SK-N-SH (cell line): ENCODE measurements around the gene GZMA. TPM values are rescaled to one million over a fixed set of nuclear protein-coding genes. Genes with fewer than 3 reads are reported as not detected.
"Not testable (repeated sequence)": the region's sequence is repeated elsewhere in the genome, so short reads cannot be mapped to it uniquely, and the experiment has no call there.

ENCODE experiments used
- CTCF ChIA-PET: fragments of 300-600, 350-600 bp; formaldehyde crosslinking; extraction: SDS; loops from one replicate; lab custom pipeline; 2021; lab: Yijun Ruan, JAX
- POLR2A ChIA-PET: fragments of 350-600 bp; sonication (Branson Sonifier 250); formaldehyde crosslinking; extraction: SDS; loops from one replicate; lab custom pipeline; 2020; ENCODE audit warnings: antibody characterized with exemption, inconsistent platforms; lab: Yijun Ruan, JAX
- DNase-seq: peaks from one replicate; pipeline ENCODE4 v3.0.0; 2012
- H2AFZ ChIP-seq: fragments of 200-600 bp; sonication (generic); 2 replicates; pipeline ENCODE4 v1.8.1; 2016; ENCODE audit warnings: antibody characterized with exemption, mild to moderate bottlenecking, low read depth
- H3F3A ChIP-seq: fragments of 200-600 bp; sonication (generic); replicated peaks from 2 replicates; pipeline ENCODE3; 2016; ENCODE audit warnings: antibody characterized with exemption, mild to moderate bottlenecking; ENCODE audit not compliant: insufficient read depth
- H3K27ac ChIP-seq, 2 experiments: fragments of 200-500 bp in 1 of 2; fragments of 200-600 bp in 1 of 2; sonication (Bioruptor generic) in 1 of 2; sonication (generic), shearing (Covaris generic) in 1 of 2; 2 replicates each; pipeline versions ENCODE4 v1.5.1 to v1.6.1; 2014 to 2016; ENCODE audit warnings: low read depth in 2 of 2, inconsistent platforms in 1 of 2, low read length in 1 of 2, mild to moderate bottlenecking in 1 of 2, mixed read lengths in 1 of 2
- H3K27me3 ChIP-seq: fragments of 200-600 bp; sonication (generic), shearing (Covaris generic); 2 replicates; pipeline ENCODE4 v1.6.1; 2016; ENCODE audit warnings: mixed run types; ENCODE audit not compliant: insufficient read depth
- H3K36me3 ChIP-seq, 2 experiments: fragments of 200-500 bp in 1 of 2; fragments of 200-600 bp in 1 of 2; sonication (Bioruptor generic) in 1 of 2; sonication (generic) in 1 of 2; replicated peaks in 1 of 2; 2 replicates each; pipeline versions ENCODE3 to v1.5.1; 2014 to 2016; ENCODE audit warnings: low read length in 1 of 2, mild to moderate bottlenecking in 1 of 2; ENCODE audit not compliant: insufficient read depth in 2 of 2, control insufficient read depth in 1 of 2
- H3K4me1 ChIP-seq, 2 experiments: fragments of 200-500 bp in 1 of 2; fragments of 200-600 bp in 1 of 2; sonication (Bioruptor generic) in 1 of 2; sonication (generic), shearing (Covaris generic) in 1 of 2; 2 replicates each; pipeline versions ENCODE4 v1.5.1 to v1.6.1; 2014 to 2016; ENCODE audit warnings: low read depth in 1 of 2, low read length in 1 of 2, mixed run types in 1 of 2; ENCODE audit not compliant: insufficient read depth in 2 of 2, control insufficient read depth in 1 of 2
- H3K4me2 ChIP-seq: fragments of 200-600 bp; sonication (generic), shearing (Covaris generic); 2 replicates; pipeline ENCODE4 v1.6.1; 2017; ENCODE audit warnings: mixed run types
- H3K4me3 ChIP-seq, 2 experiments: fragments of 200-500 bp in 1 of 2; fragments of 200-600 bp in 1 of 2; sonication (Bioruptor generic) in 1 of 2; sonication (generic), shearing (Covaris generic) in 1 of 2; 2 replicates each; pipeline versions ENCODE4 v1.5.1 to v1.8.1; 2014 to 2016; ENCODE audit warnings: low read depth in 2 of 2, inconsistent platforms in 1 of 2, low read length in 1 of 2, mild to moderate bottlenecking in 1 of 2, mixed read lengths in 1 of 2, moderate library complexity in 1 of 2
- H3K79me2 ChIP-seq: fragments of 200-600 bp; sonication (generic); 2 replicates; pipeline ENCODE4 v1.8.1; 2017; ENCODE audit warnings: mild to moderate bottlenecking; ENCODE audit not compliant: insufficient read depth
- H3K9ac ChIP-seq: fragments of 200-600 bp; sonication (generic); 2 replicates; pipeline ENCODE4 v1.6.1; 2017; ENCODE audit warnings: mixed run types
- H3K9me2 ChIP-seq: fragments of 200-600 bp; sonication (generic); 2 replicates; pipeline ENCODE4 v1.6.1; 2017; ENCODE audit warnings: mixed run types
- H3K9me3 ChIP-seq: fragments of 200-600 bp; sonication (generic); 2 replicates; pipeline ENCODE4 v1.6.1; 2017; ENCODE audit warnings: mixed run types, mild to moderate bottlenecking, moderate library complexity
- H4K20me1 ChIP-seq: fragments of 200-600 bp; sonication (generic); 2 replicates; pipeline ENCODE4 v1.6.1; 2017; ENCODE audit warnings: mild to moderate bottlenecking, mixed run types; ENCODE audit not compliant: insufficient read depth
- CHD2 ChIP-seq: fragments of 150-350 bp; IDR thresholded peaks from 2 replicates; pipeline ENCODE4 v1.6.1; 2018; ENCODE audit warnings: low read length; ENCODE audit not compliant: partially characterized antibody
- EP300 ChIP-seq, 2 experiments: IDR thresholded peaks; 2 replicates each; pipeline versions ENCODE4 v1.4.0 to v1.6.1; 2012; ENCODE audit warnings: borderline replicate concordance in 1 of 2, low read depth in 1 of 2, low read length in 1 of 2
- FOXJ3 ChIP-seq: sonication (generic); formaldehyde crosslinking; IDR thresholded peaks from 2 replicates; pipeline ENCODE4 v1.5.1; 2020; ENCODE audit warnings: mild to moderate bottlenecking, missing genetic modification reagents
- FOXM1 ChIP-seq: IDR thresholded peaks from 2 replicates; pipeline ENCODE4 v1.4.0; 2012; ENCODE audit warnings: low read depth, mild to moderate bottlenecking
- MXI1 ChIP-seq: IDR thresholded peaks from 2 replicates; pipeline ENCODE4 v1.6.1; 2012; ENCODE audit warnings: mild to moderate bottlenecking, low read depth, low read length, improper control_type of control experiment
- POLR2AphosphoS5 ChIP-seq: IDR thresholded peaks from 2 replicates; pipeline ENCODE4 v1.6.1; 2012; ENCODE audit warnings: low read depth, low read length
- RAD21 ChIP-seq: IDR thresholded peaks from 2 replicates; pipeline ENCODE4 v1.6.1; 2012; ENCODE audit warnings: mild to moderate bottlenecking, low read length
- RFX5 ChIP-seq: IDR thresholded peaks from 2 replicates; pipeline ENCODE4 v1.6.1; 2012; ENCODE audit warnings: mild to moderate bottlenecking, improper control_type of control experiment, low read length
- RXRA ChIP-seq: IDR thresholded peaks from 2 replicates; pipeline ENCODE4 v1.4.0; 2012; ENCODE audit warnings: low read depth, mild to moderate bottlenecking, borderline replicate concordance
- SIN3A ChIP-seq: IDR thresholded peaks from 2 replicates; pipeline ENCODE4 v1.6.1; 2012; ENCODE audit warnings: low read depth, mild to moderate bottlenecking, low read length, moderate library complexity, borderline replicate concordance
- TCF12 ChIP-seq: IDR thresholded peaks from 2 replicates; pipeline ENCODE4 v1.4.0; 2012
- TEAD4 ChIP-seq: IDR thresholded peaks from 2 replicates; pipeline ENCODE4 v1.4.0; 2012; ENCODE audit warnings: mild to moderate bottlenecking, borderline replicate concordance; ENCODE audit not compliant: insufficient read depth
- WGBS: methylation state at CpG from one replicate; pipeline ENCODE4 v1.1.6; 2017; ENCODE audit warnings: low lambda C conversion rate; 5-methylcytosine and 5-hydroxymethylcytosine counted together
- polyA plus RNA-seq, 3 experiments: library from polyadenylated mRNA; depleted of rRNA; stranded (reverse); fragments of >200 nt; gene quantifications; 2 replicates each; pipeline ENCODE4 v1.2.3, GENCODE V29; 2012
- TF ChIP-seq, protein P1 (sequence below): IDR thresholded peaks from 2 replicates; pipeline ENCODE4 v1.4.0; 2012; ENCODE audit warnings: low read depth, borderline replicate concordance
- TF ChIP-seq, protein P2 (sequence below): fragments of 150-350 bp; IDR thresholded peaks from 2 replicates; pipeline ENCODE4 v1.6.1; 2017; ENCODE audit warnings: antibody characterized with exemption, low read length, low read depth, borderline replicate concordance
- TF ChIP-seq, protein P3 (sequence below): IDR thresholded peaks from 2 replicates; pipeline ENCODE4 v1.6.1; 2012; ENCODE audit warnings: mild to moderate bottlenecking, low read depth, low read length, moderate library complexity
- TF ChIP-seq, protein P4 (sequence below): IDR thresholded peaks from 2 replicates; pipeline ENCODE4; 2012
- TF ChIP-seq, protein P5 (sequence below): IDR thresholded peaks from 2 replicates; pipeline ENCODE4 v1.4.0; 2012; ENCODE audit warnings: low read depth

Gene GZMA
- polyA plus RNA-seq, 1 of the 3 experiments (the other 2 are of a cell fraction), result 0.07 TPM

DNA sequence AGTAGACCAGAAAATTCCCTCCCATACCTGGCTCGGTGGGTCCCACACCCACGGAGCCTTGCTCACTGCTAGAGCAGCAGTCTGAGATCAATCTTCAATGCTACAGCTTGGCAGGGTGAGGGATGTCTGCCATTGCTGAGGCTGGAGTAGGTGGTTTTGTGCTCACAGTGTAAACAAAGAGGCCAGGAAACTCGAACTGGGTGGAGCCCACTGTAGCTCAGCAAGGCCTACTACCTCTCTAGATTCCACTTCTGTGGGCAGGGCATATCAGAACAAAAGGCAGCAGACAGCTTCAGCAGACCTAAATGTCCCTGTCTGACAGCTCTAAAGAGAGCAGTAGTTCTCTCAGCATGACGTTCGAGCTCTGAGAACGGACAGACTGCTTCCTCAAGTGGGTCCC is 5.6 kb upstream of the GZMA start:
- no peak overlapping the region for H2AFZ ChIP-seq
- H3K9ac ChIP-seq, result no peak overlapping the region
- no peak for DNase-seq
- no peak for TF ChIP-seq TEAD4
- TF ChIP-seq, protein P1, sequence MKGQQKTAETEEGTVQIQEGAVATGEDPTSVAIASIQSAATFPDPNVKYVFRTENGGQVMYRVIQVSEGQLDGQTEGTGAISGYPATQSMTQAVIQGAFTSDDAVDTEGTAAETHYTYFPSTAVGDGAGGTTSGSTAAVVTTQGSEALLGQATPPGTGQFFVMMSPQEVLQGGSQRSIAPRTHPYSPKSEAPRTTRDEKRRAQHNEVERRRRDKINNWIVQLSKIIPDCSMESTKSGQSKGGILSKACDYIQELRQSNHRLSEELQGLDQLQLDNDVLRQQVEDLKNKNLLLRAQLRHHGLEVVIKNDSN, result no peak
- TF ChIP-seq FOXJ3 (CRISPR knock-in tag), result no peak
- TF ChIP-seq RFX5, result no peak
- no peak for TF ChIP-seq RAD21
- no peak for TF ChIP-seq FOXM1
- TF ChIP-seq SIN3A, result no peak
- TF ChIP-seq, protein P2, sequence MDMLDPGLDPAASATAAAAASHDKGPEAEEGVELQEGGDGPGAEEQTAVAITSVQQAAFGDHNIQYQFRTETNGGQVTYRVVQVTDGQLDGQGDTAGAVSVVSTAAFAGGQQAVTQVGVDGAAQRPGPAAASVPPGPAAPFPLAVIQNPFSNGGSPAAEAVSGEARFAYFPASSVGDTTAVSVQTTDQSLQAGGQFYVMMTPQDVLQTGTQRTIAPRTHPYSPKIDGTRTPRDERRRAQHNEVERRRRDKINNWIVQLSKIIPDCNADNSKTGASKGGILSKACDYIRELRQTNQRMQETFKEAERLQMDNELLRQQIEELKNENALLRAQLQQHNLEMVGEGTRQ, result no peak
- TF ChIP-seq POLR2AphosphoS5, result no peak
- TF ChIP-seq MXI1, result no peak
- TF ChIP-seq, protein P3, sequence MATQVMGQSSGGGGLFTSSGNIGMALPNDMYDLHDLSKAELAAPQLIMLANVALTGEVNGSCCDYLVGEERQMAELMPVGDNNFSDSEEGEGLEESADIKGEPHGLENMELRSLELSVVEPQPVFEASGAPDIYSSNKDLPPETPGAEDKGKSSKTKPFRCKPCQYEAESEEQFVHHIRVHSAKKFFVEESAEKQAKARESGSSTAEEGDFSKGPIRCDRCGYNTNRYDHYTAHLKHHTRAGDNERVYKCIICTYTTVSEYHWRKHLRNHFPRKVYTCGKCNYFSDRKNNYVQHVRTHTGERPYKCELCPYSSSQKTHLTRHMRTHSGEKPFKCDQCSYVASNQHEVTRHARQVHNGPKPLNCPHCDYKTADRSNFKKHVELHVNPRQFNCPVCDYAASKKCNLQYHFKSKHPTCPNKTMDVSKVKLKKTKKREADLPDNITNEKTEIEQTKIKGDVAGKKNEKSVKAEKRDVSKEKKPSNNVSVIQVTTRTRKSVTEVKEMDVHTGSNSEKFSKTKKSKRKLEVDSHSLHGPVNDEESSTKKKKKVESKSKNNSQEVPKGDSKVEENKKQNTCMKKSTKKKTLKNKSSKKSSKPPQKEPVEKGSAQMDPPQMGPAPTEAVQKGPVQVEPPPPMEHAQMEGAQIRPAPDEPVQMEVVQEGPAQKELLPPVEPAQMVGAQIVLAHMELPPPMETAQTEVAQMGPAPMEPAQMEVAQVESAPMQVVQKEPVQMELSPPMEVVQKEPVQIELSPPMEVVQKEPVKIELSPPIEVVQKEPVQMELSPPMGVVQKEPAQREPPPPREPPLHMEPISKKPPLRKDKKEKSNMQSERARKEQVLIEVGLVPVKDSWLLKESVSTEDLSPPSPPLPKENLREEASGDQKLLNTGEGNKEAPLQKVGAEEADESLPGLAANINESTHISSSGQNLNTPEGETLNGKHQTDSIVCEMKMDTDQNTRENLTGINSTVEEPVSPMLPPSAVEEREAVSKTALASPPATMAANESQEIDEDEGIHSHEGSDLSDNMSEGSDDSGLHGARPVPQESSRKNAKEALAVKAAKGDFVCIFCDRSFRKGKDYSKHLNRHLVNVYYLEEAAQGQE, result no peak
- TF ChIP-seq, protein P4, sequence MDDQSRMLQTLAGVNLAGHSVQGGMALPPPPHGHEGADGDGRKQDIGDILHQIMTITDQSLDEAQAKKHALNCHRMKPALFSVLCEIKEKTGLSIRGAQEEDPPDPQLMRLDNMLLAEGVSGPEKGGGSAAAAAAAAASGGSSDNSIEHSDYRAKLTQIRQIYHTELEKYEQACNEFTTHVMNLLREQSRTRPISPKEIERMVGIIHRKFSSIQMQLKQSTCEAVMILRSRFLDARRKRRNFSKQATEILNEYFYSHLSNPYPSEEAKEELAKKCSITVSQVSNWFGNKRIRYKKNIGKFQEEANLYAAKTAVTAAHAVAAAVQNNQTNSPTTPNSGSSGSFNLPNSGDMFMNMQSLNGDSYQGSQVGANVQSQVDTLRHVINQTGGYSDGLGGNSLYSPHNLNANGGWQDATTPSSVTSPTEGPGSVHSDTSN, result no peak
- TF ChIP-seq EP300 (IDR thresholded peaks at IDR 0.05; ENCODE audit: borderline replicate concordance in 1 of 2, low read depth in 1 of 2, low read length in 1 of 2), result no peak
- no peak for TF ChIP-seq RXRA
- no peak for TF ChIP-seq CHD2
- TF ChIP-seq, protein P5, sequence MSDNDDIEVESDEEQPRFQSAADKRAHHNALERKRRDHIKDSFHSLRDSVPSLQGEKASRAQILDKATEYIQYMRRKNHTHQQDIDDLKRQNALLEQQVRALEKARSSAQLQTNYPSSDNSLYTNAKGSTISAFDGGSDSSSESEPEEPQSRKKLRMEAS, result no peak
- TF ChIP-seq TCF12, result no peak
- TF ChIP-seq, all 33 proteins: peak for 0
- no peaks in the 10 kb centered on the region for H3K9me2 ChIP-seq
- no peaks in the 10 kb centered on the region; the same call in 1 of the 2 replicates for H3K27me3 ChIP-seq
- WGBS, result 0% methylated on average over 6 of the region's 6 CpGs
- H3K79me2 ChIP-seq, result no peaks in the 10 kb centered on the region
- POLR2A ChIA-PET, result no interaction called here
- no peaks in the 10 kb centered on the region for H3K4me1 ChIP-seq
- H3K4me2 ChIP-seq, result no peak overlapping the region
- H3K9me3 ChIP-seq, result no peaks in the 10 kb centered on the region
- H3K4me3 ChIP-seq, result no peak overlapping the region
- H3F3A ChIP-seq, result no peaks in the 10 kb centered on the region
- no peak overlapping the region for H3K27ac ChIP-seq
- H4K20me1 ChIP-seq, result no peaks in the 10 kb centered on the region
- CTCF ChIA-PET, result no interaction called here
- H3K36me3 ChIP-seq, result no peaks in the 10 kb centered on the region

DNA sequence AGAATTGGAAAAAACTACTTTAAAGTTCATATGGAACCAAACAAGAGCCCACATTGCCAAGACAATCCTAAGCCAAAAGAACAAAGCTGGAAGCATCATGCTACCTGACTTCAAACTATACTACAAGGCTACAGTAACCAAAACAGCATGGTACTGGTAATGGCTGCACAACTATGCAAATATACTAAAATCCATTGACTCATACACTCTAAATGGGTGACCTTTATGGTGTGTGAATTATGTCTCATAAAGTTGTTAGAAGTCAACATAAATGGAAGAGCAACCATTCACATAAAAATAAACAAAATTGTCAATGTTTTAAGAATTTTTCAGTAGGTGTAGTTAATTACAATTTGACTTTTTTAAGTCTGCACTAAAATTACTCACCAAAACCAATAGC is 1.3 kb upstream of the GZMA start:
- CTCF ChIA-PET, POLR2A ChIA-PET, H3K79me2 ChIP-seq: not testable (repeated sequence)

More for the DNA sequence above, 1.3 kb upstream of the GZMA start:
- not testable (repeated sequence) for H3K27ac ChIP-seq, H3K27me3 ChIP-seq, H3K9ac ChIP-seq, H4K20me1 ChIP-seq, H2AFZ ChIP-seq, H3F3A ChIP-seq, H3K4me3 ChIP-seq, H3K36me3 ChIP-seq, H3K4me2 ChIP-seq, DNase-seq, H3K9me2 ChIP-seq, H3K9me3 ChIP-seq, H3K4me1 ChIP-seq
